ENCODE measurements around the gene PPIL3.
"Not testable (repeated sequence)": the region's sequence is repeated elsewhere in the genome, so short reads cannot be mapped to it uniquely, and the experiment has no call there.

Gene PPIL3

DNA sequence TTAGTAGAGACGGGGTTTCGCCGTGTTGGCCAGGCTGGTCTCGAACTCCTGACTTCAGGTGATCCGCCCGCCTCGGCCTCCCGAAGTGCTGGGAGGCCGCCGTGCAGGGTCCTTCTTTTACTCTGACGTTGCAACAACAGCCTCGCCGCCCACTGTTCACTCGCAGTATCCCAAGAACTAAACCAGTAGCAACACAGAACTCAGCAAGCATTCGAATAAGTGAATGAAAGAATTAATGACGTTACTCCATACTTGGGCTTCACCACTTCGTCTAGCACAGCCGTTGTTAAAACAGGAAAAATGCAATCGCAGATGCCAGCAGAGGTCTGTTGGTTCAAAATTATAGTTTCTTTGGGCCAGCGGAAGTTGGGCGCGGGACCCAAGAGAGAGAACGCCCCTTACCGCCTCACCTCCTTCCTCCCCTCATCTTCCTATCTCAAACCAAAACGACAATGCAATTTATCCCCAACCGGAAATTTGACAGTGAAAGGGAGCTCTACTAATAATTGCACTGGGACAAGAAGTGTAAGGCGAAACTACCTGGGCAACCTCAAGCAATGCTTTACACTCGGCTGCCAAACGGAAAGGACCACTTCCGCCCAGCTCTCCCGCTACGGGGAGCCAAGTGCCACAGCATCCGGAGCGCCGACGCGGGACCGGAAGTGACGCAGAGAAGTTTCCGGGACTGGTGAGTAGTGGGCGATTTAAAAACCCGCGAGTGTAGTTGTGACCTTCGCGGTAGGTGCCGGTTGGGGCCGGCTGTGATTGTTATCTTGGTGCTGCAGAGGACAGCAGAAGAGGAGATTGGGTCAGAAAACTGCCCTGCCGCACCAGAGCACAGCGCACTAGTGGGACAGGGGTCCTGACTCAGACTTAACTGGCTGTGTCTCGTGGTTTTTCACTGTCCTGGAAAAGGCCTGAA lies at the start of gene PPIL3, which contains the start of gene NIF3L1:
PPIL3 (minus strand) TSS at position 374 of the 922 bp plus-strand sequence. CDS start 1,462 bp downstream, outside the sequence.
NIF3L1 (plus strand) TSS at position 668 of the 922 bp plus-strand sequence. CDS start 2,573 bp downstream, outside the sequence.
- peak; percentile 97 for DNase-seq (ENCODE audit: low read depth in 2 of 2)

DNA sequence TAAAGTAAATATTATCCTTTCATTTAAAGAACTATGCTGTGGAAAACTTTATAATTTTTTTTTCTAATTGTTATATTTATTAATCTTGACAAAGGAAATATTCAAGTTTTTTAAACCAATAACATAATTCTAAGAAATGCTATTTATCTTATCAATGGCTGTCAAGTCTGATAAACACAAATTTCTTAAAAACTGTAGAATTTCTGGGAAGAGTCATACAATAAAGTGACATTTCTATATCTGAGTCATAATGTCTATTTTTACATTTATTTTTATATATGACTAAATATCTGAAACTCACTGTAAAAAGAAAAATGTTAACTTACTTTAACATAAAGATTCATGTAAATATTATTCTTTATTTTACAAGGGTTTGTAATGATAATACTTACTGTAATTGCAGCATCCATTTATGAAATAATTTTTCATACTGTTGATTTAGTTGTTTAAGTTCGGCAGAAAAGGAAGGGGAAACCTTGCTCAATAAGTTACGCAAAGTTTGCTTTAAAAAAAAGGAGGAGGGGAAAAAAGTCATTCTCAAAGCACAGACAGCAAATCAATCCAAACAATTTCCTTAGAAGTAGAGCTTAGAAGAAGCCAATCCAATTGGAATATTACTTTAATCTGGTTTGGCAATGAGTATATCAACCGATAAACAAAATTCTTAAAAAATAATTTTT lies 42.2 kb upstream of the PPIL3 start:
- DNase-seq (ENCODE audit: low read depth in 2 of 2), result no peak

DNA sequence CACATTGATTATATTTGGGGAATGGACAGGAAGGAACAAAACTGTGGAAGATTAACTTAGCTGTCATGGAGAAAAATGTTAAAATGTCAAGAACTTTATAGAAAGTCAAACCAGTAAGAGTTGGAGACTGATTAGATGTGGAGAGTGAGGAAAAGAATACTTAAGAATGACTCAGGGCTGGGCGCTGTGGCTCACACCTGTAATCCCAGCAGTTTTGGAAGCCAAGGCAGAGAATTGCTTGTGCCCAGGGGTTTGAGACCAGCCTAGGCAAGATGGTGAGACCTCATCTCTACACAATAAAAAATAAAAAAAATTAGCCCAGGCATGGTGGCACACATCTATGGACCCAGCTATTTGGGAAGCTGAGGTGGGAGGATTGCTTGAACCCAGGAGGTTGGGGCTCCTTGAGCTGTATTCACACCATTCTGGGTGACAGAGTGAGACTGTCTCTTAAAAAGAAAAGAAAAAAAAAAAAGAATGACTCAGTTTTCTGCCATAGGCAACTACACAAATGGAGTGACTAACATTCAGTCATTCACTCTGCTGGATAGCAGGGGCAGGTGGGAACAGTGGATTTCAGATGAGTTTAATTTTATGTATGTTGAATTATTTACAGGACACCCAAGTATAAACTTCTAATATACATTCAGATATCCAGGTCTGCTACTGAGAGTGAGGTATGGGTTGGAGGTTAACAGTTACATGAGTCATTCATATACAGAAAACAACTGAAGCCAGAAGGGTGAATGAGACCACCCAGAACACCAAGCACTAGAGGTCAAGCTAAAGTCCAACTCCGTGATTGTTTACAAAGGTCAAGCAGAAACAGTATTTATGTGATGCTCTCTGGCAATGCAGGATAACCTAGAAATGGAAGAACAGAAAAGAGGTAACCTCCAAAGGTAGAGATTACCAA lies 40.7 kb upstream of the PPIL3 start:
- no peak for DNase-seq (ENCODE audit: low read depth in 2 of 2)

DNA sequence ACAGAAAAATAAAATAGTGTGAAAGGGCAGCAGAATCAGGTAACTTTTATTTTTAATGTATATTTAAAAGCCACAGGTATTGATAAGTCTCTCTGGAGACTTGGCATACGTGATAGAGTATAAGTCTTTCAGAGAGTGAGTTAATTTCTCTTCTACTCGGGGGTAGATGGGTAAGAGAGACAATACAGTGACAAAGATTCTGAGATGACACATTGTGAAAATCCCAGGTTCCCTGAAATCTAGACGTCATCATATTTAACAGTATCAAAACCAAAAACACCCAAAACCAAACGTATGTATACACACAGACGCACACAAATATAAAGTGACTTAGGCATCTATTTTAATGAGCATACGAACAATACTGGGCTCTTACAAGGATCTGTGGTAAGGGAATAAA lies 33.6 kb upstream of the PPIL3 start:
- DNase-seq (ENCODE audit: low read depth in 2 of 2), result no peak

DNA sequence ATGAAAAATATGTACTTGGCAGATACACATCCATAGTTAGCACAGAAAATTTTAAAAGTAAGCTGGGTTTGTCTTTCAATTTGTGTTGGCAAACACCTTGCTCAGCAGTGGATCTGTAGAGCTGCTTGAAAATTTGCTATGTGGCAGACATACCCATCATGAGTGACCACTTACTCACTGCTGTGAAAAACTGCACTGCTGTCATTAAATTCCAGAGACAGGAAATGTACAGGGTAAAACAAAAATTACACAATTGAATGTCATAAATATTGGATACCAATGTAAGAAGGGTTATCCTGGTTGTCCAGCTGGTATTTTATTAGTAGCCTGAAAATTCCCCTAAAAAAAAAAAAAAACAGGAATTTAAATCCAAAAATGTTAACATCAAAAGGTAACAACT lies 24.8 kb upstream of the PPIL3 start:
- DNase-seq (ENCODE audit: low read depth in 2 of 2), result peak; percentile 24 to 36

DNA sequence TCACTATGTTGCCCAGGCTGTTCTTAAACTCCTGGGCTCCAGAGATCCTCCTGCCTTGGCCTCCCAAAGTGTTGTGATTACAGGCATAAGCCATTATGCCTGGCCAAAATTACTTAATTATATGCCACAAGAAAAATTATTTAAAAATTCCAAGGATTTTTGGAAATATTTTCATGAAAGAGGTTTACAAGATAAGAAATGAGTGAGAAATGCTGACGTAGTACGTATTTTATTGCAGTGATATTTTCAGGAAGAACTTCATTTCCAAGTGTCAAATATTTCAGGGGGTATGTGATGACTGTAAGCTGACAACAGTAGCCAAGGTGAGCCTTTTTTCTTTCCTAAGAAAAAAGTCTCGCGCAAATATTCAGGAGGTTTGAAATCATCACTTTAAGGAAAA lies 21.1 kb upstream of the PPIL3 start:
- no peak for DNase-seq (ENCODE audit: low read depth in 2 of 2)

DNA sequence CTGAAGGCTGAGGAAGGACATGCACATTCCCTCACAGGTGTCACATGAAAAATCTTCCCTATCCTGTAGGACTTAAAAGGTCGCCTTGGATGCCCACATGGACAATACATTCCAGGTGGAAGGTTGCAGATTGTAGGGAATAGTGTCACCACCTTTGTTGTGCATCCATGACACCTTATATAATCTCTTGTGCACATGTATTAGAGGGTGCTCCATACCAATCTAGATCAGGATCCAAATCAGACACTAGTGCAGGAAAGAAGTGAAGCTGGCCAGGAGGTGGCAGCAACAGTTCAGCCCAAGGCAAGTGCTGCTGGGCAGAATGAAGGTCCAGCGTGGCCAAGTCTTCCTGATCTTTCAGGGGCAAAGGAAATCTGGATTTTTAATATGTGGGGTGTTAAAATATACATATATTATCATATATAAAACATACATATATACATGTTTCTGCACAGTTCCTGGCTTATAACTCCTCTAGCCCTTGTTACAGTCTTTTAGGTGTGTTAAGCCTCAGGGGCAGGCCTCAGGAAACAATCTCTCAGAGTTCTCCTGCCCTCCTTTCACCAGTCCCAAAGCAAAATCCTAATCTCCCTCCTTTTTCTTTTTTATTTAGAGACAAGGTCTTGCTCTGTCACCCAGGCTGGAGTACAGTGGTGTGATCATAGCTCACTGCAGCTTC lies 16.9 kb upstream of the PPIL3 start:
- DNase-seq (ENCODE audit: low read depth in 2 of 2), result peak; percentile 20 to 32

DNA sequence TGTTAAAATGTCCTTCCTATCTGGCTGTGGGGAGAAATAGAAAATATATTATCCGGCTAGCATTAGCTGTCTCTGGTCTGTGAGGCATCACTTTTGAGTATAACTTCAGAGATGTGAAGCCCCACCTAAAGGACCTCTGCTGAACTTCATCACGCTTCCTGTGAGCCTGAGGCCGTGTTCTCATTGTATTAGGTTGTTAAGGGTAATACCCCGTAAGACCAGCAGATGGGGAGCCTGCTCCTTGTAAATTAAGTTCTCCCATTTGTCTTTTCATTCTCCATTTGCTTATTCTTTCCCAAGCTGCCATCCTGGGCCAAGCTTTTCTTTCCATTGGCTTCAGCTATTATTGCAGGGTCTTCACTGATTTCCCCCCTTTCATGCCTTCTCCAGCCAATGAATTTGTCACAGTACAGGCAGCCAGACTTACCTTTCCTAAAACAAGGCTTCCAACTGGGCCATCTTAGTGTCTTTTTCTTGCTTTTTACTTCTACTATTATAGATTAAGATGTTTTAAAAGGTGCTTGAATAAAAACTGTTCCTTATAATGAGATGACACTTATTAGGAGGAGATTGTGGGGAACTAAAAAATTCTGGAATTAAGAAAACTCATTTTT lies 12.7 kb upstream of the PPIL3 start:
- peak; percentile 70 to 75 for DNase-seq (ENCODE audit: low read depth in 2 of 2)

DNA sequence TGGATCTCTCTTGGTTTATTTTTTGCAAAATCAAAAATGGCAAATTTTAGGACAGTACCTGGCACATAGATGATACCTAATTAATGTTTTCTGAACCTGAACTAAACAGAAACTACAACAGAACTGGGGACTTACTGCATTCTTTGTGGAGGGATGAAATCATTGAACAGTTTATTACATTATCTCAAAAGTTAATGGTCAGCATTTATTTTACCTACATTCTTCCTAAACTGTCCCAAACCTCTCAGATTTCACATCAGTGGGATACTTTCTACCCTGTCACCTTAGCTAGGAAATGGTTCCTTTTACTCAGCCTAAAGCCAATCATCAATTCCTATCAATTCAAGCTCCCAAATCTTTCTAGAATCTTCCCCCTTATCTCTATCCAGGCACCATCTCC lies 10.6 kb upstream of the PPIL3 start:
- no peak for DNase-seq (ENCODE audit: low read depth in 2 of 2)

DNA sequence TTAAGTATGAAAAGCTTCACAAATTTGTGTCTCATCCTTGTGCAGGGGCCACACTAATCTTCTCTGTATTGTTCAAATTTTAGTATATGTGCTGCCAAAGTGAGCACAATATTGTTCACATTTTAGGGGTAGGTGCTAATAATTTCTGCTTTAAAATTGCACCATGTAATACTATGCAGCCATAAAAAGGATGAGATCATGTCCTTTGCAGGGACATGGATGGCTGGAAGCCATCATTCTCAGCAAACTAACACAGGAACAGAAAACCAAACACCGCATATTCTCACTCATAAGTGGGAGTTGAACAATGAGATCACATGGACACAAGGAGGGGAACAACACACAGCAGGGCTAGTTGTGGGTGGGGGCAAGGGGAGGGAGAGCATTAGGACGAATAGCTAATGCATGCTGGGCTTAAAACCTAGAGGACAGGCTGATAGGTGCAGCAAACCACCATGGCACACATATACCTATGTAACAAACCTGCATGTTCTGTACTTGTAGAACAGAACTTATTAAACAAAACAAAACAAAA lies 7.1 kb downstream of the PPIL3 start:
- not testable (repeated sequence) for DNase-seq (ENCODE audit: low read depth in 2 of 2)

DNA sequence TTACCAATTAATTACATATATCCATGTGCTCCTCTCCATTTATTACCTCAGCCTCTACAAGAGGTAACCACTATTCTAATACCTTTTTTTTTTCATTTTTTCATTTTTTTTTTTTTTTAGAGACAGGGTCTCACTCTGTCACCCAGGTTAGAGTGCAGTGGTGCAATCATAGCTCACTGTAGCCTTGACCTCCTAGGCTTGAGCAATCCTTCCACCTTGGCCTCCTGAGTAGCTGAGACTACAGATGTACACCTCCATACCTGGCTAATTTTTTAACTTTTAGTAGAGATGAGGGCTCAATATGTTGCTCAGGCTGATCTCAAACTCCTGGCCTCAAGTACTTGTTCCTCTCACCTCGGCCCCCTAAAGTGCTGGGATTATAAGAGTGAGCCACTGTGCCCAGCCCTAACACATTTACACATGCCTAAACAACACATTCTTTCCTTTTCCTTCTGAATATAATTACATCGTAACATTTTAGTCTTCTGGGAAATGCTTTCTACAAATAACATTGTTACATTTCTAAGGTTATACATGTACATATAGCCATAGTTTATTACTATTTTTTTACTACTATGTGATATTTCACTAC lies 10.5 kb downstream of the PPIL3 start:
- DNase-seq (ENCODE audit: low read depth in 2 of 2), result no peak

DNA sequence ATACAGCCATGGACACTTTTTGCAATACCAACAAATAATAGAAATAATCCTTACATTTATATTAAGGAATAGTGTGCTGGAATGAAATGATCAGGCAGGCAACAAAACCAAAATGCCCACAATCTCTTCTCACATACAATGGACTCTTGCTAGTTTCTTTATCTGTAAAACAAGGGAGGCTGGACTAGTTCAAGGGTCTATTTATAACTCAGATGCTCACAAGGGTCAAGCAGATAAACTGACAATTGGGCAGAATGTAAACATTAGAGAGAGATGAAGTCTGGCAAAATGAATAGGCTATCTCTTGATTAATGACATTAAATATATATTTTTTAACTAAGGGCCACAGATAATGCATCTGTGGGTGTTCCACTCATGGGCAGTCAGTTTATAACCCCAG lies 11.4 kb downstream of the PPIL3 start:
- no peak for DNase-seq (ENCODE audit: low read depth in 2 of 2)

DNA sequence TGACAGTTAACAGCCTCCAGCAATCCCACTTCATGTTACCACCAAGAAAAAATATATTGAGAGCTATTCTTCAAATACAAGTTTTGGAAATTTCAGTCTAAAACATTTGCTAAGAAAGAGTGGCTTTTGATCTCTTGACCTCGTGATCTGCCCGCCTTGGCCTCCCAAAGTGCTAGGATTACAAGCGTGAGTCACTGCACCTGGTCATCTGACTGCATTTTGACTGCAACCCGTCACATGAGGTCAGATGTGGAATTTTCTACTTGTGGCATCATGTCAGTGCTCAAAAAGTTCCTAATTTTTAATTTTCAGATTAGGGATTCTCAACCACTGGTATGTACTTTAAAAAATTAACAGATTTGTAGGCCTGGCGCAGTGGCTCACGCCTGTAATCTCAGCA lies 15.3 kb downstream of the PPIL3 start:
- DNase-seq (ENCODE audit: low read depth in 2 of 2), result no peak

DNA sequence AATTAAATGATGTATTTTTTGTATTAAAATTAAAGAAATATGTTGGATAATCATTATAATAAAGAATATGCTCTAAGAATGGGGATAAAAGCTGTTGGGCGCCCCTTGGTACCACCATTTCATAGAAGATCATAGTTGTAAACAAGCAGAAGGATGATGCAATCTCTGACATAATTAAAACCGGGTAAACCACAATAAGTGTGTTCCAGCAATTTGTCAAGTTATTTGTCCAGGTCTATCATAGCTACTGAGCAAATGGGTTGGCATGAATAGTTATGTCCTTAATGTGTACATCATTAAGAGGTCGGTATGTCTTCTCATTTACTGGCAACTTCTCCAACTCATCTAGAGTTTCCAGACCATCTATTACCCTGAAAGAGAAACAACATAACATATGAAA lies 17.7 kb downstream of the PPIL3 start:
- no peak for DNase-seq (ENCODE audit: low read depth in 2 of 2)

DNA sequence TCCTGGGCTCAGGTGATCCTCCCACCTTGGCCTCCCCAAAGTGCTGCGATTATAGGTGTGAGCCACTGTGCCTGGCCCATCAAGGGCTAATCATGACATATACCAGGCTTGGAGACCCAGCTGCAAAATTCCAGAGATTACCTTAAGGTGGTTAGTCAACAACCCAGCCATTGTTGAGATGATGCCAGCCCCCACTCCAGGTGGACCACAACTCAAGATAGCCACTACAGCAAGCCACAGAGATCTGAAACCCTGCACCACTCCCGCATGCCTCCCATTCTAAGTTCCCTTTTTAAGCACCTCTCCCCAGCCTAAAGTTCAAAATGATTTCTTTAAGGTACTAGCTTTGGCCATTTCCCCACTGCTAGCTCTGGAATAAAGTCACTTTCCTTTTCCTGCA lies 19.9 kb downstream of the PPIL3 start:
- DNase-seq (ENCODE audit: low read depth in 2 of 2), result no peak

DNA sequence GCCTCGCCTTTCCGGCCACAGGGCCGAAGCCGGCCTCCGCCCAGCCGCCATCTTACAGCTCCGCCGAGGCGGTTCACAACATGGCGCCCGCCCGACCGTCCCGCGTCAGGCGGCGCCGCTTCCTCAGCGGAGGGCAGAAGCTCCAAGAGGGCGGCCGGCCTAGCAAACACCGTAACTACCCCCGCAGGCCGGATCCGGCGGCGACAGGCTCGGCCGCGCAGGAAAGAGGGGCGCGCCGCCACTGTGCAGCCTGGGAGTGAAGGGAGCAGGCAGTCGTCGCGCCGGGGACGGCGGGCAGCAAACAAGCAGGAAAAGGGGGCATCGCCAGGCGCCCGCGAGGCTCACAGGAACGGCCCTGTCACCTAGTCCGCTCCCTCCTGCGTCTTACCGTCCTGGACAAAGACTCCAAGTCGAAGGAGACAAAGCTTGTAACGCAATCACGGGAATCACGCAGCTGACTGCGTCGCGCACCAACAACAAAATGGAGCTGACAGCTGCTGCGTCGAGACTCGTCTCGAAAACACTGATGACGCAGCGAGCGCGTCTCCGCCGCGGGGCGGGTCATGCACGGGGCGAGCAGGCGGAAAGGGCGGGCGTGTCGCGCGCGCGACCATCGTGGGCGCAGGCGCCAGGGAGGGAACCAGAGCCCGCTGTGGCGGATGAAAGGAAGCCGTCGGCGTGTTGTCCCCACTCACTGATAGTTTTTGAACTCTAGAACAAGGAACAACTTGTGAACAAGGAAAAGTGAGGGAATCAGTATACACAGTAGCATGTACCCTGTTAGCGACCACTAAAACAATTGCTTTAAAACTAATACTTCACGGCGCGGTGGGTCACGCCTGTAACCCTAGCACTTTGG lies 24.5 kb downstream of the PPIL3 start, which contains the start of gene CLK1:
CLK1 (minus strand) TSS at position 483 of the 859 bp plus-strand sequence. CDS start 2,796 bp downstream, outside the sequence.
- peak; percentile 78 to 81 for DNase-seq (ENCODE audit: low read depth in 2 of 2)

DNA sequence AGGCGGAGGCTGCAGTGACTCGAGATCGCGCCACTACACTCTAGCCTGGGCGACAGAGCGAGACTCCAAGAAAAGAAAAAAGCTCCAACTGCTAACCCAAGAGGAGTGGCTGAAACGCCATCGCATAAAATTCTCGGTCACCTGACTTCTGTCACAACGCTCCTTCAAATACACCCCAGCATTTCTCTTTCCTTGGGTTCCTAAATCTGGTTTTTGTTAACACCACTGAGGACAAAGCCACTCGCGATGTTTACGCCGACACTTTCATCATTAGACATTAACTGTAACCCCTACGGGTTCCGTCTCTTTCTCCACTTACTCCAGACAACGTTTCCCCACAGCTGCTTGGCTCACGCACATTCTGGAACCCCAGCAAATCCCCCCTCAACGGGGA lies 25.1 kb downstream of the PPIL3 start:
- no peak for DNase-seq (ENCODE audit: low read depth in 2 of 2)

DNA sequence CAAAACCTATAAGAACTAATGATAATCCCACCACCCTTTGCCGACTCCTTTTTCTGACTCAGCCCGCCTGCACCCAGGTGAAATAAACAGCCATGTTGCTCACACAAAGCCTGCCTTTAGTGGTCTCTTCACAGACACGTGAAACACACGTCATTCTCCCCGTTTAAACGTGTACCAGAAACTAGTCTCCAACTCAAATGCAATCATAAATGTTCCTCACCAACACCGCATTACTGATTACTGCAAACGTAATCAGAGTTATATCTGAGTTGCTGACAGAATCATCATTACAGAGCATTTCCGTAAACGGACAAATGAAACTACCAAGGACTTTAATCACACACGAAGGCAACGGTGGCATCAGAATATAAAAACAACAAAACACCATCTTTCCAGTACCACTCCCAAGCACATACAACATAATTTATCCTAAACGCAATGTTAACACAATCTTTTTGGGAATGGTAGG lies 26.3 kb downstream of the PPIL3 start:
- DNase-seq (ENCODE audit: low read depth in 2 of 2), result no peak

DNA sequence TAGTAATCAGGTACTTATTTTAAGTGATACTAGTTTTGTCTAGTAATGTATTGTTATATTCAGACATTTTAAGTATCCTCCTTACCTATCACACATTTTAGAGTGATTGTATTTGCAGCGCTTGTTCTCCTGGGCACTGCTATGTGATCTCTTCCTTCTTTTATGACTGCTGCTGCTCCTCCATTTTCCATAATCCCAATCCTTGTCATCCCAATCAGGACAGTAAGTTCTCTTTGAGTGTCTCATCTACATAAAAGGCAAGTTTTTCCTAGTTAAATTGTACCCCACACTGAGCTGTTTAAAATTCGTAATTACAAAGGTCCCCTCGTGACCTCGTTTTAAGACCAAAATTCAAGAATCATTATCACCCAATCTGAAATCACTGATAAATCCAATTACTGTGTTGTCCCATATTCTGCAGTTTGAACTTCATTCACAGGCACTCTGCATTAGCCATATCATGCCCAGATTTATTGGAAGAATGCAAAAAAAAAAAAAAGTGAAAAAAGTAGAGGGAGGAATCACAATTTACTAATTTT lies 27.2 kb downstream of the PPIL3 start:
- DNase-seq (ENCODE audit: low read depth in 2 of 2), result no peak
